ENCODE data around the gene HOOK2. TPM values are rescaled to one million over a fixed set of nuclear protein-coding genes. Genes with fewer than 3 reads are reported as not detected.

The HOOK2 gene
- total and polyA plus RNA-seq, 2 of the 13 experiments (the other 11 are each of a cell fraction or from before 2014, with no cell fraction given), result 9.2 to 12.9 TPM

DNA sequence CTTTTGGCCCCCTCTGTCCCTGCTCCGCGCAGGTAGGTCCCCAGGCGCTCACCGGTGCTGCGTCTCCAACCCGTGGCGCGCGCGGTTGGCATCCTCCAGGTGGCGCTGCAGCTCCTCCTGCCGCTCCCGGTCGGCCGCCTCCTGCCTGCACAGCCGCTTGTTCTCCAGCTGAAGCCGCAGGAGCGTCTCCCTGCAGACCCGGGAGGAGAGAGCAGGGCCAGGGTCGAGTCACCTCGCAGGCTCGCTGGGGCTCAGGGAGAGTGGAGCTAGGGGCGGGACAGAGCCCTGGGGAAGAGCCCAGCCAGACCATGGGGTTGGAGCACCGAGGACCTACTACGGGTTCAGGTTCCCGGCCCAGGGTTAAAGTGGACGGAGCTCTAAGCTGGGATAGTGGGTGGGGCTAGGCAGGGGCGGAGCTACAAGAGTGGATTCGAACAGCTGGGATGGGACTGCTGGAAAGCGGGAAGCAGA lies 9.3 kb downstream of the HOOK2 start (continued):
- TF ChIP-seq, protein P1, sequence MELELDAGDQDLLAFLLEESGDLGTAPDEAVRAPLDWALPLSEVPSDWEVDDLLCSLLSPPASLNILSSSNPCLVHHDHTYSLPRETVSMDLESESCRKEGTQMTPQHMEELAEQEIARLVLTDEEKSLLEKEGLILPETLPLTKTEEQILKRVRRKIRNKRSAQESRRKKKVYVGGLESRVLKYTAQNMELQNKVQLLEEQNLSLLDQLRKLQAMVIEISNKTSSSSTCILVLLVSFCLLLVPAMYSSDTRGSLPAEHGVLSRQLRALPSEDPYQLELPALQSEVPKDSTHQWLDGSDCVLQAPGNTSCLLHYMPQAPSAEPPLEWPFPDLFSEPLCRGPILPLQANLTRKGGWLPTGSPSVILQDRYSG (CRISPR knock-in tag; IDR thresholded peaks at IDR 0.05), result no peak
- TF ChIP-seq, protein P2, sequence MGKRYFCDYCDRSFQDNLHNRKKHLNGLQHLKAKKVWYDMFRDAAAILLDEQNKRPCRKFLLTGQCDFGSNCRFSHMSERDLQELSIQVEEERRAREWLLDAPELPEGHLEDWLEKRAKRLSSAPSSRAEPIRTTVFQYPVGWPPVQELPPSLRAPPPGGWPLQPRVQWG (CRISPR knock-in tag; IDR thresholded peaks at IDR 0.05; ENCODE audit: borderline replicate concordance, low read depth), result no peak
- TF ChIP-seq NR1H2 (CRISPR knock-in tag; IDR thresholded peaks at IDR 0.05; ENCODE audit: borderline replicate concordance, low read depth), result no peak
- TF ChIP-seq JUNB (CRISPR knock-in tag; IDR thresholded peaks at IDR 0.05; ENCODE audit: borderline replicate concordance), result no peak
- TF ChIP-seq JARID2 (CRISPR knock-in tag; IDR thresholded peaks at IDR 0.05; ENCODE audit: insufficient replicate concordance), result peak; percentile 58
- TF ChIP-seq, protein P3, sequence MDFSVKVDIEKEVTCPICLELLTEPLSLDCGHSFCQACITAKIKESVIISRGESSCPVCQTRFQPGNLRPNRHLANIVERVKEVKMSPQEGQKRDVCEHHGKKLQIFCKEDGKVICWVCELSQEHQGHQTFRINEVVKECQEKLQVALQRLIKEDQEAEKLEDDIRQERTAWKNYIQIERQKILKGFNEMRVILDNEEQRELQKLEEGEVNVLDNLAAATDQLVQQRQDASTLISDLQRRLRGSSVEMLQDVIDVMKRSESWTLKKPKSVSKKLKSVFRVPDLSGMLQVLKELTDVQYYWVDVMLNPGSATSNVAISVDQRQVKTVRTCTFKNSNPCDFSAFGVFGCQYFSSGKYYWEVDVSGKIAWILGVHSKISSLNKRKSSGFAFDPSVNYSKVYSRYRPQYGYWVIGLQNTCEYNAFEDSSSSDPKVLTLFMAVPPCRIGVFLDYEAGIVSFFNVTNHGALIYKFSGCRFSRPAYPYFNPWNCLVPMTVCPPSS (IDR thresholded peaks at IDR 0.05), result no peak
- no peak for TF ChIP-seq RARG (CRISPR knock-in tag; IDR thresholded peaks at IDR 0.05; ENCODE audit: low read depth)
- TF ChIP-seq, protein P4, sequence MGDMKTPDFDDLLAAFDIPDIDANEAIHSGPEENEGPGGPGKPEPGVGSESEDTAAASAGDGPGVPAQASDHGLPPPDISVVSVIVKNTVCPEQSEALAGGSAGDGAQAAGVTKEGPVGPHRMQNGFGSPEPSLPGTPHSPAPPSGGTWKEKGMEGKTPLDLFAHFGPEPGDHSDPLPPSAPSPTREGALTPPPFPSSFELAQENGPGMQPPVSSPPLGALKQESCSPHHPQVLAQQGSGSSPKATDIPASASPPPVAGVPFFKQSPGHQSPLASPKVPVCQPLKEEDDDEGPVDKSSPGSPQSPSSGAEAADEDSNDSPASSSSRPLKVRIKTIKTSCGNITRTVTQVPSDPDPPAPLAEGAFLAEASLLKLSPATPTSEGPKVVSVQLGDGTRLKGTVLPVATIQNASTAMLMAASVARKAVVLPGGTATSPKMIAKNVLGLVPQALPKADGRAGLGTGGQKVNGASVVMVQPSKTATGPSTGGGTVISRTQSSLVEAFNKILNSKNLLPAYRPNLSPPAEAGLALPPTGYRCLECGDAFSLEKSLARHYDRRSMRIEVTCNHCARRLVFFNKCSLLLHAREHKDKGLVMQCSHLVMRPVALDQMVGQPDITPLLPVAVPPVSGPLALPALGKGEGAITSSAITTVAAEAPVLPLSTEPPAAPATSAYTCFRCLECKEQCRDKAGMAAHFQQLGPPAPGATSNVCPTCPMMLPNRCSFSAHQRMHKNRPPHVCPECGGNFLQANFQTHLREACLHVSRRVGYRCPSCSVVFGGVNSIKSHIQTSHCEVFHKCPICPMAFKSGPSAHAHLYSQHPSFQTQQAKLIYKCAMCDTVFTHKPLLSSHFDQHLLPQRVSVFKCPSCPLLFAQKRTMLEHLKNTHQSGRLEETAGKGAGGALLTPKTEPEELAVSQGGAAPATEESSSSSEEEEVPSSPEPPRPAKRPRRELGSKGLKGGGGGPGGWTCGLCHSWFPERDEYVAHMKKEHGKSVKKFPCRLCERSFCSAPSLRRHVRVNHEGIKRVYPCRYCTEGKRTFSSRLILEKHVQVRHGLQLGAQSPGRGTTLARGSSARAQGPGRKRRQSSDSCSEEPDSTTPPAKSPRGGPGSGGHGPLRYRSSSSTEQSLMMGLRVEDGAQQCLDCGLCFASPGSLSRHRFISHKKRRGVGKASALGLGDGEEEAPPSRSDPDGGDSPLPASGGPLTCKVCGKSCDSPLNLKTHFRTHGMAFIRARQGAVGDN (CRISPR knock-in tag; IDR thresholded peaks at IDR 0.05), result peak; percentile 84
- no peak for TF ChIP-seq SNRNP70 (IDR thresholded peaks at IDR 0.05; ENCODE audit: low read depth, low read length)
- peak; percentile 44; the same call in 1 of the 2 replicates for TF ChIP-seq SP4 (CRISPR knock-in tag; IDR thresholded peaks at IDR 0.05)
- no peak for TF ChIP-seq SCMH1 (CRISPR knock-in tag; IDR thresholded peaks at IDR 0.05; ENCODE audit: borderline replicate concordance)
- TF ChIP-seq, protein P5, sequence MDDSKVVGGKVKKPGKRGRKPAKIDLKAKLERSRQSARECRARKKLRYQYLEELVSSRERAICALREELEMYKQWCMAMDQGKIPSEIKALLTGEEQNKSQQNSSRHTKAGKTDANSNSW (CRISPR knock-in tag; IDR thresholded peaks at IDR 0.05; ENCODE audit: borderline replicate concordance), result no peak
- TF ChIP-seq ZNF766 (CRISPR knock-in tag; IDR thresholded peaks at IDR 0.05; ENCODE audit: borderline replicate concordance), result no peak
- peak; percentile 69; the same call in 1 of the 2 replicates for TF ChIP-seq ZFP90 (CRISPR knock-in tag; IDR thresholded peaks at IDR 0.05; ENCODE audit: borderline replicate concordance)
- TF ChIP-seq, protein P6, sequence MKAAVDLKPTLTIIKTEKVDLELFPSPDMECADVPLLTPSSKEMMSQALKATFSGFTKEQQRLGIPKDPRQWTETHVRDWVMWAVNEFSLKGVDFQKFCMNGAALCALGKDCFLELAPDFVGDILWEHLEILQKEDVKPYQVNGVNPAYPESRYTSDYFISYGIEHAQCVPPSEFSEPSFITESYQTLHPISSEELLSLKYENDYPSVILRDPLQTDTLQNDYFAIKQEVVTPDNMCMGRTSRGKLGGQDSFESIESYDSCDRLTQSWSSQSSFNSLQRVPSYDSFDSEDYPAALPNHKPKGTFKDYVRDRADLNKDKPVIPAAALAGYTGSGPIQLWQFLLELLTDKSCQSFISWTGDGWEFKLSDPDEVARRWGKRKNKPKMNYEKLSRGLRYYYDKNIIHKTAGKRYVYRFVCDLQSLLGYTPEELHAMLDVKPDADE (CRISPR knock-in tag; IDR thresholded peaks at IDR 0.05), result no peak
- TF ChIP-seq, protein P7, sequence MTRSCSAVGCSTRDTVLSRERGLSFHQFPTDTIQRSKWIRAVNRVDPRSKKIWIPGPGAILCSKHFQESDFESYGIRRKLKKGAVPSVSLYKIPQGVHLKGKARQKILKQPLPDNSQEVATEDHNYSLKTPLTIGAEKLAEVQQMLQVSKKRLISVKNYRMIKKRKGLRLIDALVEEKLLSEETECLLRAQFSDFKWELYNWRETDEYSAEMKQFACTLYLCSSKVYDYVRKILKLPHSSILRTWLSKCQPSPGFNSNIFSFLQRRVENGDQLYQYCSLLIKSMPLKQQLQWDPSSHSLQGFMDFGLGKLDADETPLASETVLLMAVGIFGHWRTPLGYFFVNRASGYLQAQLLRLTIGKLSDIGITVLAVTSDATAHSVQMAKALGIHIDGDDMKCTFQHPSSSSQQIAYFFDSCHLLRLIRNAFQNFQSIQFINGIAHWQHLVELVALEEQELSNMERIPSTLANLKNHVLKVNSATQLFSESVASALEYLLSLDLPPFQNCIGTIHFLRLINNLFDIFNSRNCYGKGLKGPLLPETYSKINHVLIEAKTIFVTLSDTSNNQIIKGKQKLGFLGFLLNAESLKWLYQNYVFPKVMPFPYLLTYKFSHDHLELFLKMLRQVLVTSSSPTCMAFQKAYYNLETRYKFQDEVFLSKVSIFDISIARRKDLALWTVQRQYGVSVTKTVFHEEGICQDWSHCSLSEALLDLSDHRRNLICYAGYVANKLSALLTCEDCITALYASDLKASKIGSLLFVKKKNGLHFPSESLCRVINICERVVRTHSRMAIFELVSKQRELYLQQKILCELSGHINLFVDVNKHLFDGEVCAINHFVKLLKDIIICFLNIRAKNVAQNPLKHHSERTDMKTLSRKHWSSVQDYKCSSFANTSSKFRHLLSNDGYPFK (CRISPR knock-in tag; IDR thresholded peaks at IDR 0.05; ENCODE audit: borderline replicate concordance), result peak; percentile 60; the same call in 1 of the 2 replicates
- TF ChIP-seq ZFAT (CRISPR knock-in tag; conservative IDR thresholded peaks at IDR 0.05), result no peak
- TF ChIP-seq ZSCAN12 (CRISPR knock-in tag; IDR thresholded peaks at IDR 0.05), result no peak

Measured in HepG2 (cell line).